Measurements from ENCODE around the gene STARD6.
"Not testable (repeated sequence)": the region's sequence is repeated elsewhere in the genome, so short reads cannot be mapped to it uniquely, and the experiment has no call there.

STARD6 gene

GRCh38 chr18:54357660-54358494, at the start of gene STARD6, which contains the start of gene C18orf54:
TSS of gene STARD6 (minus strand) at chr18:54357858. CDS start at chr18:54354573, 3,285 bp downstream.
TSS of gene C18orf54 (plus strand) at chr18:54357906. CDS start at chr18:54360573, 2,667 bp downstream.
- peak; percentile 89 for DNase-seq (ENCODE audit: low read depth)

GRCh38 chr18:54405290-54405689, 47.6 kb upstream of the STARD6 start:
- DNase-seq (ENCODE audit: low read depth): no peak

GRCh38 chr18:54396760-54397159, 39.1 kb upstream of the STARD6 start:
- no peak for DNase-seq (ENCODE audit: low read depth)

GRCh38 chr18:54393648-54394294, 36.1 kb upstream of the STARD6 start:
- no peak for DNase-seq (ENCODE audit: low read depth)

- peak; percentile 68 for DNase-seq (ENCODE audit: low read depth)
Measured at GRCh38 chr18:54392543-54393023, 34.9 kb upstream of the STARD6 start.

GRCh38 chr18:54390838-54391237, 33.2 kb upstream of the STARD6 start:
- peak; percentile 9 for DNase-seq (ENCODE audit: low read depth)

- DNase-seq (ENCODE audit: low read depth): peak; percentile 1
Measured at GRCh38 chr18:54389143-54389505, 31.5 kb upstream of the STARD6 start.

- peak; percentile 91 for DNase-seq (ENCODE audit: low read depth)
Measured at GRCh38 chr18:54388203-54389142, 30.8 kb upstream of the STARD6 start.

- no peak for DNase-seq (ENCODE audit: low read depth)
Measured at GRCh38 chr18:54387631-54388030, 30.0 kb upstream of the STARD6 start.

- DNase-seq (ENCODE audit: low read depth): not testable (repeated sequence)
Measured at GRCh38 chr18:54386800-54387495, 29.3 kb upstream of the STARD6 start.

- peak; percentile 4 for DNase-seq (ENCODE audit: low read depth)
Measured at GRCh38 chr18:54386043-54386442, 28.4 kb upstream of the STARD6 start.

- DNase-seq (ENCODE audit: low read depth): no peak
Measured at GRCh38 chr18:54382733-54383252, 25.1 kb upstream of the STARD6 start.

- DNase-seq (ENCODE audit: low read depth): no peak
Measured at GRCh38 chr18:54382076-54382475, 24.4 kb upstream of the STARD6 start.

- DNase-seq (ENCODE audit: low read depth): no peak
Measured at GRCh38 chr18:54381640-54382039, 24.0 kb upstream of the STARD6 start.

GRCh38 chr18:54378057-54378456, 20.4 kb upstream of the STARD6 start:
- DNase-seq (ENCODE audit: low read depth): no peak

- DNase-seq (ENCODE audit: low read depth): peak; percentile 25
Measured at GRCh38 chr18:54360406-54360805, 2.7 kb upstream of the STARD6 start.

GRCh38 chr18:54359233-54359632, 1.6 kb upstream of the STARD6 start:
- DNase-seq (ENCODE audit: low read depth): peak; percentile 17

GRCh38 chr18:54358495-54359040, 910 bp upstream of the STARD6 start:
- DNase-seq (ENCODE audit: low read depth): peak; percentile 32

- DNase-seq (ENCODE audit: low read depth): no peak
Measured at GRCh38 chr18:54357082-54357659, 487 bp downstream of the STARD6 start.

GRCh38 chr18:54351186-54351585, 6.5 kb downstream of the STARD6 start:
- no peak for DNase-seq (ENCODE audit: low read depth)

Measured in iris pigment epithelial cell (primary cell).